Panc1 (cell line): ENCODE data around the gene STX18. TPM values are rescaled to one million over a fixed set of nuclear protein-coding genes. Genes with fewer than 3 reads are reported as not detected.

ENCODE experiments used
- ATAC-seq: fragments of 200-7000 bp; cut with Tn5 transposase; 2 replicates; pipeline ENCODE4 v1.9.1; 2020; ENCODE audit warnings: mild to moderate bottlenecking, moderate library complexity
- BruUV-seq: library from RNA; stranded (reverse); fragments of 400-500 nt; replicated peaks from 2 replicates; lab custom pipeline; 2021; lab: Mats Ljungman, UMichigan
- CTCF ChIA-PET: fragments of 300-600 bp; sonication (Branson Sonifier 250); formaldehyde crosslinking; loops from one replicate; lab custom pipeline; 2022; ENCODE audit warnings: antibody characterized with exemption; lab: Charles Lee
- POLR2A ChIA-PET: fragments of 300-600 bp; sonication (Branson Sonifier 250); formaldehyde crosslinking; loops from one replicate; lab custom pipeline; 2022; ENCODE audit warnings: antibody characterized with exemption; lab: Charles Lee
- DNase-seq: peaks from one replicate; pipeline ENCODE4 v3.0.0-alpha.2; 2010; ENCODE audit warnings: low read depth, low spot score
- H3K27ac ChIP-seq: 2 replicates; pipeline ENCODE4 v1.5.1; 2011; ENCODE audit warnings: mild to moderate bottlenecking, low read length, inconsistent platforms
- H3K27me3 ChIP-seq: fragments of 200-500 bp; sonication (Bioruptor generic); 2 replicates; pipeline ENCODE4 v1.6.0; 2014; ENCODE audit warnings: low read length, inconsistent platforms; ENCODE audit not compliant: control insufficient read depth, insufficient read depth
- H3K36me3 ChIP-seq: fragments of 200-500 bp; sonication (Bioruptor generic); 2 replicates; pipeline ENCODE4 v1.5.1; 2014; ENCODE audit warnings: inconsistent platforms, mild to moderate bottlenecking, low read length, moderate library complexity; ENCODE audit not compliant: control insufficient read depth, insufficient read depth
- H3K4me1 ChIP-seq: 2 replicates; pipeline ENCODE4 v1.5.1; 2011; ENCODE audit warnings: inconsistent platforms, mild to moderate bottlenecking, low read length, moderate library complexity; ENCODE audit not compliant: control insufficient read depth, insufficient read depth
- H3K4me3 ChIP-seq, 2 experiments: 2 replicates each; pipeline ENCODE4 v1.5.1; 2011 to 2012; ENCODE audit warnings: low read depth in 2 of 2, low read length in 2 of 2, mild to moderate bottlenecking in 2 of 2, inconsistent platforms in 1 of 2, moderate library complexity in 1 of 2
- H3K9me3 ChIP-seq: fragments of 200-500 bp; sonication (Bioruptor generic); 2 replicates; pipeline ENCODE4 v1.5.1; 2014; ENCODE audit warnings: low read depth, mild to moderate bottlenecking, inconsistent platforms, low read length, moderate library complexity; ENCODE audit not compliant: control insufficient read depth, insufficient read depth
- CTCF ChIP-seq: fragments of 450-650 bp; IDR thresholded peaks from 2 replicates; pipeline ENCODE4 v1.5.1; 2017; ENCODE audit warnings: mild to moderate bottlenecking
- POLR2AphosphoS5 ChIP-seq: IDR thresholded peaks from 2 replicates; pipeline ENCODE4 v1.6.1; 2012; ENCODE audit warnings: mild to moderate bottlenecking, low read depth, low read length, moderate library complexity
- REST ChIP-seq, 2 experiments: IDR thresholded peaks; 2 replicates each; pipeline ENCODE4 v1.6.1; 2011 to 2012; ENCODE audit warnings: low read depth in 2 of 2, control low read depth in 1 of 2, low read length in 1 of 2, mild to moderate bottlenecking in 1 of 2, moderate library complexity in 1 of 2; ENCODE audit not compliant: insufficient read depth in 1 of 2
- SIN3A ChIP-seq: IDR thresholded peaks from 2 replicates; pipeline ENCODE4 v1.6.1; 2012; ENCODE audit warnings: low read depth, mild to moderate bottlenecking, low read length, moderate library complexity, borderline replicate concordance; ENCODE audit not compliant: insufficient read depth
- TCF7L2 ChIP-seq: IDR thresholded peaks from 2 replicates; pipeline ENCODE4 v1.6.1; 2011; ENCODE audit warnings: mild to moderate bottlenecking, low read depth, low read length, inconsistent platforms
- in situ Hi-C: cut with HindIII; loops from 2 replicates; pipeline ENCODE4 v1.10.0; 2016; ENCODE audit warnings: low sequenced_read_pairs, low pct_unique_long_range_greater_than_20kb
- intact Hi-C: fragments of 100-400 bp; cut with micrococcal nuclease; formaldehyde crosslinking; loops from one replicate; pipeline ENCODE4 v1.10.0; 2022; ENCODE audit not compliant: unreplicated experiment
- total RNA-seq: library from RNA; stranded (reverse); gene quantifications from one replicate; pipeline ENCODE4 v1.2.1, GENCODE V29; 2021; ENCODE audit not compliant: unreplicated experiment

STX18 gene
- total RNA-seq, 1 experiment from 2014 or later = 15.0 TPM

- in situ Hi-C loops = no loop called here
- intact Hi-C loops = no loop called here
- ChIA-PET CTCF (interaction anchor here (0.6 kb wide), 1 partner anchor 87 kb away, joined by 10 read pairs; no protein-coding TSS in a partner anchor), POLR2A (no interaction called here)
- H3K36me3 ChIP-seq = no peaks in the 10 kb centered on the region
- DNase-seq (no peak), ATAC-seq (no peak)
- no peak overlapping the region for H3K27ac ChIP-seq
- no peak overlapping the region for H3K4me3 ChIP-seq
- TF ChIP-seq POLR2AphosphoS5 = no peak
- TF ChIP-seq CTCF = no peak
- no peak for TF ChIP-seq SIN3A
- no peak for TF ChIP-seq REST (IDR thresholded peaks at IDR 0.05; ENCODE audit: insufficient read depth in 1 of 2, low read depth in 2 of 2, low read length in 1 of 2)
- BruUV-seq = no TSS peak
- no peaks in the 10 kb centered on the region for H3K4me1 ChIP-seq
- no peaks in the 10 kb centered on the region for H3K9me3 ChIP-seq
- H3K27me3 ChIP-seq = no peaks in the 10 kb centered on the region
Measured at GRCh38 chr4:4560642-4561041, 18.8 kb upstream of the STX18 start.

- BruUV-seq = no TSS peak
- no peaks in the 10 kb centered on the region for H3K36me3 ChIP-seq
- intact Hi-C loops (no loop called here), in situ Hi-C loops (no loop called here)
- no peak overlapping the region for H3K27ac ChIP-seq
- ATAC-seq (no peak), DNase-seq (no peak)
- no peak for TF ChIP-seq SIN3A
- TF ChIP-seq TCF7L2 = no peak
- no peak for TF ChIP-seq POLR2AphosphoS5
- no peak for TF ChIP-seq REST (IDR thresholded peaks at IDR 0.05; ENCODE audit: insufficient read depth in 1 of 2, low read depth in 2 of 2, low read length in 1 of 2)
- TF ChIP-seq CTCF = no peak
- no peaks in the 10 kb centered on the region for H3K27me3 ChIP-seq
- H3K4me3 ChIP-seq = no peak overlapping the region
- H3K9me3 ChIP-seq = no peaks in the 10 kb centered on the region
- ChIA-PET POLR2A (no interaction called here), CTCF (interaction anchor here (0.6 kb wide), 1 partner anchor 88 kb away, joined by 10 read pairs; no protein-coding TSS in a partner anchor)
- H3K4me1 ChIP-seq = no peaks in the 10 kb centered on the region
Measured at GRCh38 chr4:4560136-4560535, 18.3 kb upstream of the STX18 start.
